GM12878 (cell line): ENCODE results near the gene CTNNA3. TPM values are rescaled to one million over a fixed set of nuclear protein-coding genes. Genes with fewer than 3 reads are reported as not detected.

Source experiments
- ATAC-seq: fragments of 200-7000 bp; cut with Tn5 transposase; 3 replicates; pipeline ENCODE4 v1.9.1; 2020; ENCODE audit warnings: mild to moderate bottlenecking, moderate library complexity
- BruUV-seq: library from RNA; stranded (reverse); fragments of 400-500 nt; replicated peaks from 2 replicates; lab custom pipeline; 2021; lab: Mats Ljungman, UMichigan
- CTCF ChIA-PET: fragments of 300-600 bp; sonication (Branson Sonifier 250); formaldehyde crosslinking; extraction: SDS; loops from one replicate; lab custom pipeline; 2021; ENCODE audit warnings: inconsistent platforms; lab: Yijun Ruan, JAX
- POLR2A ChIA-PET: fragments of 350-600 bp; formaldehyde crosslinking; extraction: SDS; loops from one replicate; lab custom pipeline; 2021; ENCODE audit warnings: inconsistent platforms; lab: Charles Lee
- RAD21 ChIA-PET: fragments of 300-600 bp; sonication (Branson Sonifier 250); formaldehyde crosslinking; loops from one replicate; lab custom pipeline; 2023; ENCODE audit warnings: antibody characterized with exemption; ENCODE audit not compliant: unreplicated experiment; lab: Charles Lee
- SMC1A ChIA-PET: fragments of 300-600 bp; sonication (Branson Sonifier 250); formaldehyde crosslinking; loops from one replicate; lab custom pipeline; 2023; ENCODE audit not compliant: unreplicated experiment, uncharacterized antibody; lab: Charles Lee
- DNase-seq: peaks from one replicate; pipeline ENCODE4 v3.0.0-alpha.2; 2011; ENCODE audit warnings: low read depth, low spot score
- FAIRE-seq: peaks from 3 replicates; lab custom pipeline; 2011; peaks lifted over from hg19 to GRCh38; lab: Jason Lieb, UNC
- H2AFZ ChIP-seq: 2 replicates; pipeline ENCODE4 v1.6.0; 2011; ENCODE audit warnings: low read depth, low read length, control low read depth; ENCODE audit not compliant: control insufficient read depth
- H3K27ac ChIP-seq: 2 replicates; pipeline ENCODE4 v1.5.1; 2011; ENCODE audit warnings: control low read depth; ENCODE audit not compliant: control insufficient read depth, insufficient read depth
- H3K27me3 ChIP-seq, 2 experiments: replicated peaks in 1 of 2; 2 replicates each; pipeline versions ENCODE4 v1.6.0 to v1.6.1; 2011; ENCODE audit warnings: low read length in 1 of 2; ENCODE audit not compliant: control insufficient read depth in 2 of 2, insufficient read depth in 2 of 2
- H3K36me3 ChIP-seq, 2 experiments: 2 replicates each; pipeline ENCODE4 v1.5.1; 2011; ENCODE audit warnings: low read length in 1 of 2; ENCODE audit not compliant: control insufficient read depth in 2 of 2, insufficient read depth in 2 of 2
- H3K4me1 ChIP-seq: 2 replicates; pipeline ENCODE4 v1.6.1; 2011; ENCODE audit warnings: mild to moderate bottlenecking, low read length, moderate library complexity, mixed read lengths; ENCODE audit not compliant: control insufficient read depth, insufficient read depth
- H3K4me2 ChIP-seq: 2 replicates; pipeline ENCODE4 v1.6.0; 2011; ENCODE audit warnings: control low read depth; ENCODE audit not compliant: control insufficient read depth, insufficient read depth
- H3K4me3 ChIP-seq: fragments of 200-600 bp; sonication (generic); 2 replicates; pipeline ENCODE4 v1.5.1; 2016
- H3K79me2 ChIP-seq: 2 replicates; pipeline ENCODE4 v1.6.0; 2011; ENCODE audit warnings: low read length; ENCODE audit not compliant: control insufficient read depth, insufficient read depth
- H3K9ac ChIP-seq: 2 replicates; pipeline ENCODE4 v1.8.0; 2011; ENCODE audit warnings: low read length, control low read depth, mixed read lengths; ENCODE audit not compliant: control insufficient read depth, insufficient read depth
- H3K9me3 ChIP-seq: replicated peaks from 3 replicates; pipeline ENCODE4 v1.5.1; 2011; ENCODE audit warnings: mild to moderate bottlenecking, low read length; ENCODE audit not compliant: control insufficient read depth, insufficient read depth
- H4K20me1 ChIP-seq: 2 replicates; pipeline ENCODE4 v1.6.0; 2011; ENCODE audit not compliant: control insufficient read depth, insufficient read depth
- BACH1 ChIP-seq: fragments of 450-650 bp; IDR thresholded peaks from 2 replicates; pipeline ENCODE4 v1.6.1; 2017; ENCODE audit warnings: mild to moderate bottlenecking, borderline replicate concordance
- MYC ChIP-seq: IDR thresholded peaks from 2 replicates; pipeline ENCODE4 v1.6.1; 2011; ENCODE audit warnings: mild to moderate bottlenecking, low read length, moderate library complexity, inconsistent platforms; ENCODE audit not compliant: insufficient read depth, insufficient replicate concordance, insufficient read length, severe bottlenecking
- POLR2AphosphoS2 ChIP-seq: IDR thresholded peaks from 2 replicates; pipeline ENCODE4 v1.6.1; 2011; ENCODE audit warnings: low read depth, mild to moderate bottlenecking, low read length, improper control_type of control experiment, moderate library complexity
- RB1 ChIP-seq: fragments of 450-650 bp; formaldehyde crosslinking; IDR thresholded peaks from 2 replicates; pipeline ENCODE4 v1.6.1; 2017; ENCODE audit warnings: mild to moderate bottlenecking, borderline replicate concordance
- SIN3A ChIP-seq: IDR thresholded peaks from 2 replicates; pipeline ENCODE4 v1.6.1; 2012; ENCODE audit warnings: low read depth, low read length, improper control_type of control experiment
- TCF12 ChIP-seq: IDR thresholded peaks from 2 replicates; pipeline ENCODE4 v1.6.1; 2011; ENCODE audit warnings: low read depth, mild to moderate bottlenecking, low read length
- WGBS: methylation state at CpG from one replicate; pipeline ENCODE4 v1.1.6; 2016; ENCODE audit warnings: low lambda C conversion rate; ENCODE audit not compliant: insufficient replicate concordance, insufficient coverage; ENCODE audit errors: missing lambda C conversion rate; 5-methylcytosine and 5-hydroxymethylcytosine counted together
- in situ Hi-C: fragments of 300-500 bp; cut with MboI; formaldehyde crosslinking; loops from 9 replicates; pipeline ENCODE4 v1.14.3; 2018; ENCODE audit warnings: mixed read lengths
- intact Hi-C: fragments of 100-400 bp; cut with micrococcal nuclease; formaldehyde crosslinking; loops from one replicate; pipeline ENCODE4 v1.14.2; 2022; ENCODE audit not compliant: unreplicated experiment
- polyA plus RNA-seq, 11 experiments: library from polyadenylated mRNA; depleted of rRNA in 4 of 11; unstranded in 6 of 11; stranded (reverse) in 5 of 11; fragments of >200 nt; fragmentation: Nextera tagmentation in 4 of 11; fragmentation: Illumina TruSeq in 1 of 11; extraction: Ambion mirVana in 4 of 11; extraction: Trizol in 1 of 11; gene quantifications; 1 replicate in 1 of 11; 2 replicates in 10 of 11; pipeline versions ENCODE4 v1.2.1 to v1.2.3, GENCODE V29; 2011 to 2016; ENCODE audit warnings: inconsistent platforms in 2 of 11, missing spikeins in 2 of 11, low read depth in 1 of 11
- total RNA-seq, 4 experiments: library from RNA; depleted of rRNA in 3 of 4; stranded (reverse); fragments of >200 nt in 3 of 4; fragmentation: Illumina TruSeq in 1 of 4; extraction: Trizol in 1 of 4; gene quantifications; 2 replicates each; pipeline versions ENCODE4 v1.2.1 to v1.2.3, GENCODE V29; 2013 to 2021
- TF ChIP-seq, protein P1 (sequence below): fragments of 450-650 bp; IDR thresholded peaks from 2 replicates; pipeline ENCODE4 v1.6.1; 2017; ENCODE audit warnings: mild to moderate bottlenecking, low read depth, inconsistent platforms; ENCODE audit not compliant: poor library complexity, severe bottlenecking

CTNNA3 gene
- total and polyA plus RNA-seq, 10 of the 15 experiments (the other 5 are each of a cell fraction or from before 2014, with no cell fraction given), result under 0.01 to 4.5 (median 0.22) TPM; not detected in 2

DNA sequence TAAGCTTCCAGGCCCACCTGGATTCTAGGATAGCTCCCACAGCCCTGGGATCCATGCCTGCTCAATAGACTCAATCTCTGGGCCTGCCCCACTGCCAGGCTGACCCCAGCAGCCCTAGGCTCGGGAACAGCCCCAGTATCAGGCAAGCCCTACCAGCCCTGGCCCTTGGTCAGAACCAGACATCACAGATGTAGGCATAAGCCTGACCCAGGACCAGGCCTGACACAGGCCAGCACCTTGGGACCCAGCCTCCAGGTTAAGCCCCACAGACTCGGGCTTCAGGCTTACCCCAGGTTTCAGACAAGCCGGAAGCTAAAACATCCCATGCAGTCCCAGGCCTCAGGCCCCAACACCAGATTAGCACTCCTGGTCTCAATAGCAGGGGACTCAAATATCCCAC lies 1046.4 kb downstream of the CTNNA3 start:
- Histone ChIP-seq H3K4me1 (no peaks in the 10 kb centered on the region), H3K9me3 (no peaks in the 10 kb centered on the region), H3K4me3 (no peak overlapping the region), H3K4me2 (no peak overlapping the region), H3K79me2 (no peaks in the 10 kb centered on the region), H3K27me3 (no peaks in the 10 kb centered on the region), H3K36me3 (no peaks in the 10 kb centered on the region), H3K9ac (no peak overlapping the region), H4K20me1 (no peaks in the 10 kb centered on the region), H2AFZ (no peak overlapping the region), H3K27ac (no peak overlapping the region)
- FAIRE-seq, result no peak
- DNase-seq, result no peak
- in situ Hi-C loops, result no loop called here
- TF ChIP-seq TCF12 (no peak), RB1 (no peak), SIN3A (no peak), POLR2AphosphoS2 (no peak), MYC (no peak), BACH1 (no peak)
- TF ChIP-seq, protein P1, sequence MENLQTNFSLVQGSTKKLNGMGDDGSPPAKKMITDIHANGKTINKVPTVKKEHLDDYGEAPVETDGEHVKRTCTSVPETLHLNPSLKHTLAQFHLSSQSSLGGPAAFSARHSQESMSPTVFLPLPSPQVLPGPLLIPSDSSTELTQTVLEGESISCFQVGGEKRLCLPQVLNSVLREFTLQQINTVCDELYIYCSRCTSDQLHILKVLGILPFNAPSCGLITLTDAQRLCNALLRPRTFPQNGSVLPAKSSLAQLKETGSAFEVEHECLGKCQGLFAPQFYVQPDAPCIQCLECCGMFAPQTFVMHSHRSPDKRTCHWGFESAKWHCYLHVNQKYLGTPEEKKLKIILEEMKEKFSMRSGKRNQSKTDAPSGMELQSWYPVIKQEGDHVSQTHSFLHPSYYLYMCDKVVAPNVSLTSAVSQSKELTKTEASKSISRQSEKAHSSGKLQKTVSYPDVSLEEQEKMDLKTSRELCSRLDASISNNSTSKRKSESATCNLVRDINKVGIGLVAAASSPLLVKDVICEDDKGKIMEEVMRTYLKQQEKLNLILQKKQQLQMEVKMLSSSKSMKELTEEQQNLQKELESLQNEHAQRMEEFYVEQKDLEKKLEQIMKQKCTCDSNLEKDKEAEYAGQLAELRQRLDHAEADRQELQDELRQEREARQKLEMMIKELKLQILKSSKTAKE, result no peak
- intact Hi-C loops, result no loop called here
- WGBS, result 4% methylated on average over 3 of the region's 3 CpGs
- RAD21 ChIA-PET, result no interaction called here
- SMC1A ChIA-PET, result no interaction called here
- no TSS peak for BruUV-seq
- no peak for ATAC-seq
- CTCF ChIA-PET, result no interaction called here
- POLR2A ChIA-PET, result no interaction called here
